NCI-H460 (cell line): Measurements from ENCODE around the gene MFF. TPM values are rescaled to one million over a fixed set of nuclear protein-coding genes. Genes with fewer than 3 reads are reported as not detected.
"Not testable (repeated sequence)": the region's sequence is repeated elsewhere in the genome, so short reads cannot be mapped to it uniquely, and the experiment has no call there.

Source experiments
- DNase-seq: peaks from one replicate; pipeline ENCODE4 v3.0.0-alpha.2; 2016; ENCODE audit warnings: low read depth; ENCODE audit errors: extremely low read depth
- total RNA-seq: library from RNA; depleted of rRNA; stranded (reverse); fragments of >200 nt; shearing (Covaris generic); gene quantifications from 2 replicates; pipeline ENCODE4 v1.2.3, GENCODE V29; 2014

Gene MFF
- total RNA-seq, 1 experiment from 2014 or later: 785 TPM

DNA sequence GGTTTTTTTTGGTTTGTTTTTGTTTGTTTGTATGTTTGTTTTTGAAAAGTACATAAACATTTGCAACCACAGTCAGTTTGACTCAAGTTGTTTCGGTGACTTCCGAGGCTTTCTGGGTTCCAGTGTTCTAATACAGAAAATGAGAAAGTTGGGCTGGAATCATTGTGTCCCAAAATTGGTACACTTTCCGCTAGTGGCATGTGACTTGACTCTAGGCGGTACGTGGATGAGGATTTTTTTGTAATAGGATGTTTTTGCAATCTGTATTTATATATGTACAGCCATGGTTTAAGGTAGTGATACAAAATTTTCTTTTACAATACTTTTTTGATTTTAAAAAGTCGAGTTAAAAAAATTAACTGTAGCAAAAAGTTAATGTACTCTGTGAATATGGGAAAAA is 1.7 kb downstream of the MFF start:
- no peak for DNase-seq

DNA sequence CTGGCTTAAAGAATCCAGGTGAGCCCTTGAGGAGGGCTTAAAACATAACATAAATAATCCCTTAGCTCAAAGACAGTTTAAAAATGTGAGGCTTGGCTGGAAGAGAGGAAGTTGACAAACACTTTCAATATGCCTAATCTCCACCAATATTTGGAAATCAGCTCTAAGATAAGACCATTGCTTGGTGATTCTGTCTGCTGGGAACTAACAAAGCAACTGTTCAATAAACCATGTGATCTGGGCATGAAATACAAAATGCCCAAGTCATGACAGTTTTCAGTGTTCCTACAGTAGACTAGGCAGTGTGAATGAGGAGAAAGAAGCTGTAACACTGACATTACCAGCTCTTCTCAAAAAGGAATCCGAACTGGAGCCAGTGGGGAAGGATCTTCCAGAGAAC is 10.7 kb downstream of the MFF start:
- no peak for DNase-seq

- DNase-seq: no peak
Observed at GRCh38 chr2:227337442-227337841, 12.4 kb downstream of the MFF start.

GRCh38 chr2:227339098-227339599 is 14.1 kb downstream of the MFF start:
- DNase-seq: no peak

DNA sequence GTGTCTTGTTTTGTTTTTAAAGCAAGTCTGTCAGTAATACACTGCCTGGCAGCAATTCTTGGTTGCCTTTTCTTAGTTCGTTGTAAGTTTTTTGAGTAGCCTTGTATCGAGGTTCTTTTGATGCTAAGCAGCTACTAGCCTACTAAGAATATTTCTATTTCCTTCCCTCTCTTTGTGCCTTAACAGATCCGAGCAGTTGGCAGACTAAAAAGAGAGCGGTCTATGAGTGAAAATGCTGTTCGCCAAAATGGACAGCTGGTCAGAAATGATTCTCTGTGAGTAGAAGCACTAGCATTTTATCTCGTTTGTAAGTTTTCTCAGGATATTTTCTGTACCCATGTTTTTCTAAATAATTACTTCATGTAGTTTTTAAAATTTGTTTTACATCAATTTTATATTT is 15.1 kb downstream of the MFF start:
- no peak for DNase-seq

- DNase-seq: no peak
Observed at GRCh38 chr2:227341553-227341952, 16.5 kb downstream of the MFF start.

DNA sequence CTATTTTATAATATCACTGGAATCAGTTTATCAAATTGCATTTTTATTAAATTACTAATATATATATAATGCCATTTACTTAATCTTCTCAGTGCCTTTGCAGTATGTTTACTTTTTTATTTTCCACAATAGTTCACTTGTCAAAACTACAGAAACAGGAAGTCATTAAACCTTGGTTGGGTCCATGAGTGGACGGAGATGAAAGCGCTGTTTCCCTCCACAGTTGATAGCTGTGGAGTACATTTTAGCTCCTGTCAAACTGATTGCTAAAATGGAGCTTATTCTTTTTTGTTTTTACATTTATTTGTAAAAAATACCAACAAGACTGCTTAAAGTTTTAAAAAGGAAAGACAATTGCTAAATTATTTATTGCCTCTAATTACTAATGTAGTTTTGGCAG is 19.2 kb downstream of the MFF start:
- DNase-seq: no peak

DNA sequence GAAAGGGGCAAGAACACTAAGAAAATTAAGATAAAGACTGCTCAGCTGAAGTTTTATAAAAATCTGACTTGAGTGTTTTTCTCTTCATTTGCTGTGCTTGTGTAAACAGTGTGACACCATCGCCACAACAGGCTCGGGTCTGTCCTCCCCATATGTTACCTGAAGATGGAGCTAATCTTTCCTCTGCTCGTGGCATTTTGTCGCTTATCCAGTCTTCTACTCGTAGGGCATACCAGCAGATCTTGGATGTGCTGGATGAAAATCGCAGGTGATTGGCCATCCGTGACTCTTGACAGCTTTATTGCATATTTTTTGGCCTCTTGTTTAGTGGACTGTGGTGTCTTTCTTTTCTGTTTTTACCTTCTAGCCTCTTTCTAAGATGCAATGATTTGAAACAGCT is 22.1 kb downstream of the MFF start:
- DNase-seq: peak; percentile 81

- DNase-seq: no peak
Observed at GRCh38 chr2:227348324-227348723, 23.3 kb downstream of the MFF start.

GRCh38 chr2:227349989-227350612 is 25.1 kb downstream of the MFF start:
- DNase-seq: no peak

DNA sequence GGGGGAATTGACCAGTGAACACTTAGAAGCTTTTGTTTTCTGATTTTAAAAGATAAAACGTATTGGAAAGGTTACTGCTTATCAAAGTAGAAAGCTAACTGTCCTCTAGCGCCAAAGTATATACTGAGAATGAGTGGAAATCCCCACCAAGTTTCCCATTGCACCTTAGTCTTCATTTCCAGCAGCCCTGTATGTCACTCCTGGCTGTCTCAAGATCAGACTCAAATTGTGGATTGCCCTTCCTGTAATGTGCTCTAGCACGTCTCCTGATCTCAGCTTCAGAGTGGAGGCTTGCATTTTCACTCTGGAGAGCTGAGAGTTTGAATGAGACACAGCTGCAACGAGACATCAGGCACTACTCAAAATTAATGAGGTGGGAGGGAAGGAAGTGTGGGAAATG is 26.6 kb downstream of the MFF start:
- no peak for DNase-seq

- no peak for DNase-seq
Observed at GRCh38 chr2:227360351-227360750, 35.3 kb downstream of the MFF start.

GRCh38 chr2:227363756-227364155 is 38.7 kb downstream of the MFF start:
- DNase-seq: no peak

GRCh38 chr2:227364585-227365263 is 39.7 kb downstream of the MFF start:
- not testable (repeated sequence) for DNase-seq

DNA sequence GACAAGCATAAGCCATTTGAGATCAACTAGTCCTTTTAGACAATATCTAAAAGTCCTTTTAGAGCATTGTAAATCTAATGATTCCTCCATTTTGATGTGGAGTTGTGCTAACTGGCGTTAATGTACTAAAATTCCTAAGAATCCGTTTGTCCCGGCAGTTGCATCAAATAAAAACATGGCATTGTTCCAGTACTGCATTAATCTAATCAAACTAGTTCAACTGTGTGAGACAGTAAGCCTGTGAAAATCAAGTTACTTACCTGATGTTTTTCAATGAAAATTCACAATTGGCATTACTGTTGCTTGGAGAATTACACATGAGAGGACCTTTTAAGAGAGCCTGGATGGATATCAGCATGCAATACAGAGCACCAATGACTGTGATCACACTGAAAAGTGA is 40.8 kb downstream of the MFF start:
- no peak for DNase-seq

- DNase-seq: peak; percentile 100
Observed at GRCh38 chr2:227366769-227367426, 41.8 kb downstream of the MFF start.

GRCh38 chr2:227367427-227367795 is 42.4 kb downstream of the MFF start:
- DNase-seq: no peak

- DNase-seq: no peak
Observed at GRCh38 chr2:227368574-227368973, 43.5 kb downstream of the MFF start.

DNA sequence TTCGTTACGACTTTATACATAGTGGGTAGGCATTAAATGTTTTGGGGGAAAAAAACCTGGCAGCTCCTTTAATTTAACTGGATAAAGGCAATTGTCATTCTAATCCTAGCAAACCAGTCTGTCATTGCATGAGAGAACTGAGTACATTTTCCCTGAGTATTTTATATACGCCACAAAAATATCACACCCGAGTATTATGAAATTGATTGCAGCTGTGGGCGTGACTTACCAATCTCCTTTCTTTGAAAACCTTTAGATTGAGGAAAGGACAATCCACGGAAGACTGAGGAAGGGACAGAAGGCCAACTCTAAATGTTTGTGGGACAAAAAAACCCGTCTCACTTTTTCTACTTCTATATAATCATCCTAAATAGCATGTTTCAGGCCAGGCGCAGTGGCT is 45.0 kb downstream of the MFF start:
- peak; percentile 85 for DNase-seq

GRCh38 chr2:227370791-227371312 is 45.8 kb downstream of the MFF start:
- DNase-seq: peak; percentile 92

GRCh38 chr2:227373389-227373788 is 48.3 kb downstream of the MFF start:
- DNase-seq: no peak

- DNase-seq: peak; percentile 96
Observed at GRCh38 chr2:227374158-227374557, 49.1 kb downstream of the MFF start.
